GM23338 (cell line): ENCODE measurements around the gene AMY2B. TPM values are rescaled to one million over a fixed set of nuclear protein-coding genes. Genes with fewer than 3 reads are reported as not detected.
"Not testable (repeated sequence)": the region's sequence is repeated elsewhere in the genome, so short reads cannot be mapped to it uniquely, and the experiment has no call there.

Experiments used
- ATAC-seq: fragments of 200-7000 bp; cut with Tn5 transposase; 3 replicates; pipeline ENCODE4 v1.9.1; 2020
- DNase-seq: peaks from one replicate; pipeline ENCODE4 v3.0.0-alpha.2; 2015; ENCODE audit warnings: low spot score
- H2AFZ ChIP-seq: fragments of 200-600 bp; sonication (generic); 2 replicates; pipeline ENCODE4 v1.8.0; 2016; ENCODE audit warnings: antibody characterized with exemption, mild to moderate bottlenecking, moderate library complexity
- H3F3A ChIP-seq: fragments of 200-600 bp; sonication (generic); replicated peaks from 2 replicates; pipeline ENCODE4 v1.8.0; 2017; ENCODE audit warnings: antibody characterized with exemption, mixed run types, low read depth
- H3K27ac ChIP-seq: fragments of 200-600 bp; sonication (generic); 2 replicates; pipeline ENCODE4 v1.6.1; 2016; ENCODE audit warnings: low read depth
- H3K27me3 ChIP-seq: fragments of 200-600 bp; sonication (generic); 2 replicates; pipeline ENCODE4 v1.8.0; 2016; ENCODE audit warnings: mild to moderate bottlenecking, mixed run types, moderate library complexity; ENCODE audit not compliant: insufficient read depth
- H3K36me3 ChIP-seq: fragments of 200-600 bp; sonication (generic); 2 replicates; pipeline ENCODE4 v1.8.0; 2016; ENCODE audit warnings: mild to moderate bottlenecking; ENCODE audit not compliant: insufficient read depth
- H3K4me1 ChIP-seq: fragments of 200-600 bp; sonication (generic); 2 replicates; pipeline ENCODE4 v1.8.0; 2016; ENCODE audit warnings: mild to moderate bottlenecking, moderate library complexity; ENCODE audit not compliant: insufficient read depth
- H3K4me2 ChIP-seq: fragments of 200-600 bp; sonication (generic); 2 replicates; pipeline ENCODE4 v1.7.1; 2017; ENCODE audit warnings: mixed run types
- H3K4me3 ChIP-seq: fragments of 200-600 bp; sonication (generic); 2 replicates; pipeline ENCODE4 v1.6.1; 2016; ENCODE audit warnings: mixed run types
- H3K79me2 ChIP-seq: fragments of 200-600 bp; sonication (generic); replicated peaks from 2 replicates; pipeline ENCODE4 v1.8.0; 2017; ENCODE audit warnings: mild to moderate bottlenecking; ENCODE audit not compliant: insufficient read depth
- H3K9me2 ChIP-seq: fragments of 200-600 bp; sonication (generic); 2 replicates; pipeline ENCODE4 v1.8.0; 2017; ENCODE audit not compliant: insufficient read depth
- H4K20me1 ChIP-seq: fragments of 200-600 bp; sonication (generic); replicated peaks from 2 replicates; pipeline ENCODE4 v1.8.0; 2017; ENCODE audit warnings: mild to moderate bottlenecking; ENCODE audit not compliant: insufficient read depth
- H3K27ac Mint-ChIP-seq: 2 replicates; pipeline ENCODE4 v1.8.0; 2020; ENCODE audit warnings: inconsistent platforms, mild to moderate bottlenecking, moderate library complexity, mixed read lengths
- H3K27me3 Mint-ChIP-seq: 3 replicates; pipeline ENCODE4 v1.8.0; 2022; ENCODE audit warnings: low read depth, mild to moderate bottlenecking, moderate library complexity, mixed read lengths, inconsistent platforms; ENCODE audit not compliant: insufficient read depth, poor library complexity
- H3K36me3 Mint-ChIP-seq: 3 replicates; pipeline ENCODE4 v1.8.0; 2021; ENCODE audit warnings: low read depth, mild to moderate bottlenecking, inconsistent platforms, moderate library complexity, mixed read lengths
- H3K4me1 Mint-ChIP-seq: 3 replicates; pipeline ENCODE4 v1.8.0; 2020; ENCODE audit warnings: mild to moderate bottlenecking, inconsistent platforms, mixed read lengths
- H3K4me3 Mint-ChIP-seq: 3 replicates; pipeline ENCODE4 v1.8.0; 2021; ENCODE audit warnings: moderate library complexity, mild to moderate bottlenecking, inconsistent platforms, mixed read lengths
- H3K9me3 Mint-ChIP-seq: 3 replicates; pipeline ENCODE4 v1.8.0; 2020; ENCODE audit warnings: moderate library complexity, mild to moderate bottlenecking, inconsistent platforms, mixed read lengths
- ETS1 ChIP-seq: IDR thresholded peaks from 2 replicates; pipeline ENCODE4 v1.6.1; 2016; ENCODE audit warnings: antibody characterized with exemption
- EZH2 ChIP-seq: fragments of 200-600 bp; sonication (generic); IDR thresholded peaks from one replicate; pipeline ENCODE4 v1.8.0; 2017; ENCODE audit warnings: antibody characterized with exemption, mild to moderate bottlenecking, low read depth; ENCODE audit not compliant: unreplicated experiment
- REST ChIP-seq: IDR thresholded peaks from one replicate; pipeline ENCODE4 v1.6.1; 2018; ENCODE audit warnings: antibody characterized with exemption; ENCODE audit not compliant: unreplicated experiment
- ZNF331 ChIP-seq: fragments of 250-450 bp; sonication (Bioruptor Pico); IDR thresholded peaks from 2 replicates; pipeline ENCODE4 v1.5.0; 2020; ENCODE audit warnings: low read depth, mild to moderate bottlenecking, moderate library complexity
- polyA plus RNA-seq: library from polyadenylated mRNA; unstranded; fragments of >200 nt; fragmentation: Nextera tagmentation; extraction: Ambion mirVana; gene quantifications from 2 replicates; pipeline ENCODE4 v1.2.1, GENCODE V29; 2016
- total RNA-seq: library from RNA; depleted of rRNA; stranded (reverse); fragments of >200 nt; shearing (Covaris generic); gene quantifications from 2 replicates; pipeline ENCODE4 v1.2.3, GENCODE V29; 2014

AMY2B gene
- total and polyA plus RNA-seq, 2 experiments from 2014 or later = 1.5 to 2.5 TPM

GRCh38 chr1:103560427-103560826 lies 11.0 kb upstream of the AMY2B start:
- Histone ChIP-seq H2AFZ (no peak overlapping the region), H3K9me2 (no peaks in the 10 kb centered on the region), H3K27me3 (no peaks in the 10 kb centered on the region), H3K79me2 (no peaks in the 10 kb centered on the region), H3K4me2 (no peak overlapping the region), H3K4me1 (no peaks in the 10 kb centered on the region), H3K36me3 (no peaks in the 10 kb centered on the region), H3K4me3 (no peak overlapping the region), H4K20me1 (no peaks in the 10 kb centered on the region; the same call in 1 of the 2 replicates), H3K27ac (no peak overlapping the region), H3F3A (no peaks in the 10 kb centered on the region)
- ATAC-seq = no peak
- no peak overlapping the region for H3K4me3 Mint-ChIP-seq
- H3K36me3 Mint-ChIP-seq = no peaks in the 10 kb centered on the region
- H3K27me3 Mint-ChIP-seq = no peaks in the 10 kb centered on the region
- no peaks in the 10 kb centered on the region for H3K4me1 Mint-ChIP-seq
- DNase-seq = no peak
- no peak overlapping the region for H3K27ac Mint-ChIP-seq
- no peaks in the 10 kb centered on the region for H3K9me3 Mint-ChIP-seq
- TF ChIP-seq REST (no peak), ETS1 (no peak)

- not testable (repeated sequence) for H3K27me3 Mint-ChIP-seq, H3K4me2 ChIP-seq, H3K4me1 ChIP-seq, H3K4me3 ChIP-seq, H3K27me3 ChIP-seq, H4K20me1 ChIP-seq, ATAC-seq, H3K9me2 ChIP-seq, H3F3A ChIP-seq, H3K4me3 Mint-ChIP-seq, H3K4me1 Mint-ChIP-seq, H3K9me3 Mint-ChIP-seq, H3K79me2 ChIP-seq, H2AFZ ChIP-seq, H3K36me3 Mint-ChIP-seq, H3K27ac Mint-ChIP-seq, H3K36me3 ChIP-seq, DNase-seq, H3K27ac ChIP-seq
These were observed 10.3 kb upstream of the AMY2B start for GRCh38 chr1:103561124-103561523.

- no peak for DNase-seq
- Mint-ChIP-seq H3K9me3 (no peaks in the 10 kb centered on the region), H3K4me3 (no peak overlapping the region)
These were observed 9.6 kb upstream of the AMY2B start for GRCh38 chr1:103561643-103562395.

More at GRCh38 chr1:103561643-103562395, 9.6 kb upstream of the AMY2B start:
- Histone ChIP-seq H3K79me2 (no peaks in the 10 kb centered on the region), H3K27ac (no peak overlapping the region), H3K4me3 (no peak overlapping the region), H2AFZ (no peak overlapping the region), H4K20me1 (no peaks in the 10 kb centered on the region; the same call in 1 of the 2 replicates), H3K4me2 (no peak overlapping the region), H3F3A (no peaks in the 10 kb centered on the region), H3K9me2 (no peaks in the 10 kb centered on the region), H3K4me1 (no peaks in the 10 kb centered on the region), H3K36me3 (no peaks in the 10 kb centered on the region), H3K27me3 (no peaks in the 10 kb centered on the region)
- Mint-ChIP-seq H3K36me3 (no peaks in the 10 kb centered on the region), H3K27me3 (no peaks in the 10 kb centered on the region), H3K4me1 (no peaks in the 10 kb centered on the region), H3K27ac (no peak overlapping the region)
- TF ChIP-seq ZNF331 (CRISPR knock-in tag) = no peak
- TF ChIP-seq EZH2 = no peak
- TF ChIP-seq ETS1 = no peak
- ATAC-seq = no peak
